Middle frontal gyrus (tissue), 1 donor: Measurements from ENCODE around the gene TLK2.
"Not testable (repeated sequence)": the region's sequence is repeated elsewhere in the genome, so short reads cannot be mapped to it uniquely, and the experiment has no call there.

Experiments used
- DNase-seq: peaks from one replicate; pipeline ENCODE4 v3.0.0-alpha.2; 2015; ENCODE audit warnings: low spot score; ENCODE audit errors: extremely low spot score

The TLK2 gene

GRCh38 chr17:62482553-62482952 lies 3.9 kb downstream of the TLK2 start:
- not testable (repeated sequence) for DNase-seq

- not testable (repeated sequence) for DNase-seq
Measured at GRCh38 chr17:62490990-62491389, 12.4 kb downstream of the TLK2 start.

- not testable (repeated sequence) for DNase-seq
Measured at GRCh38 chr17:62493049-62493655, 14.5 kb downstream of the TLK2 start.

GRCh38 chr17:62494073-62494472 lies 15.4 kb downstream of the TLK2 start:
- not testable (repeated sequence) for DNase-seq

GRCh38 chr17:62496344-62496743 lies 17.7 kb downstream of the TLK2 start:
- not testable (repeated sequence) for DNase-seq

GRCh38 chr17:62498796-62499195 lies 20.2 kb downstream of the TLK2 start:
- DNase-seq, result not testable (repeated sequence)

- DNase-seq, result not testable (repeated sequence)
Measured at GRCh38 chr17:62500463-62500862, 21.8 kb downstream of the TLK2 start.

- DNase-seq, result not testable (repeated sequence)
Measured at GRCh38 chr17:62504857-62505256, 26.2 kb downstream of the TLK2 start.

- not testable (repeated sequence) for DNase-seq
Measured at GRCh38 chr17:62507191-62507836, 28.7 kb downstream of the TLK2 start.

GRCh38 chr17:62510247-62510819 lies 31.7 kb downstream of the TLK2 start:
- not testable (repeated sequence) for DNase-seq

- DNase-seq, result not testable (repeated sequence)
Measured at GRCh38 chr17:62511014-62511413, 32.4 kb downstream of the TLK2 start.

- DNase-seq, result not testable (repeated sequence)
Measured at GRCh38 chr17:62516376-62516775, 37.8 kb downstream of the TLK2 start.

- not testable (repeated sequence) for DNase-seq
Measured at GRCh38 chr17:62521295-62521694, 42.7 kb downstream of the TLK2 start.

- DNase-seq, result not testable (repeated sequence)
Measured at GRCh38 chr17:62524077-62524476, 45.5 kb downstream of the TLK2 start.

GRCh38 chr17:62525317-62525716 lies 46.7 kb downstream of the TLK2 start:
- not testable (repeated sequence) for DNase-seq

GRCh38 chr17:62530936-62531335 lies 52.3 kb downstream of the TLK2 start:
- DNase-seq, result not testable (repeated sequence)

GRCh38 chr17:62536557-62536956 lies 57.9 kb downstream of the TLK2 start:
- DNase-seq, result not testable (repeated sequence)

- not testable (repeated sequence) for DNase-seq
Measured at GRCh38 chr17:62541073-62541472, 62.4 kb downstream of the TLK2 start.

GRCh38 chr17:62543278-62543775 lies 64.7 kb downstream of the TLK2 start:
- not testable (repeated sequence) for DNase-seq

GRCh38 chr17:62546066-62546465 lies 67.4 kb downstream of the TLK2 start:
- DNase-seq, result not testable (repeated sequence)

- DNase-seq, result peak; percentile 5
Measured at GRCh38 chr17:62552851-62553659, 74.4 kb downstream of the TLK2 start.
